Esophagus muscularis mucosa (tissue), 4 donors: Measurements from ENCODE around the gene RRH. TPM values are rescaled to one million over a fixed set of nuclear protein-coding genes. Genes with fewer than 3 reads are reported as not detected.

Source experiments
- DNase-seq: peaks from one replicate; pipeline ENCODE4 v3.0.0-alpha.2; 2017; ENCODE audit errors: extremely low spot score
- H3K27ac ChIP-seq, 4 donors: fragments of 200-600 bp; sonication (generic); replicated peaks in 1 of 4; 1 replicate in 3 of 4; 2 replicates in 1 of 4; pipeline ENCODE4 v1.5.1; 2016 to 2019; ENCODE audit warnings: mild to moderate bottlenecking in 1 of 4
- H3K27me3 ChIP-seq, 4 donors: fragments of 200-600 bp; sonication (generic); one replicate each; pipeline versions ENCODE4 v1.5.1 to v1.6.0; 2016 to 2019
- H3K36me3 ChIP-seq, 4 donors: fragments of 200-600 bp; sonication (generic); one replicate each; pipeline ENCODE4 v1.5.1; 2016 to 2019
- H3K4me1 ChIP-seq, 4 donors: fragments of 200-600 bp; sonication (generic); one replicate each; pipeline ENCODE4 v1.5.1; 2016 to 2019
- H3K4me3 ChIP-seq, 4 donors: fragments of 200-600 bp; sonication (generic); 1 replicate in 2 of 4; 2 replicates in 2 of 4; pipeline ENCODE4 v1.5.1; 2016 to 2019; ENCODE audit warnings: mild to moderate bottlenecking in 4 of 4, moderate library complexity in 1 of 4
- H3K9me3 ChIP-seq, 4 donors: fragments of 200-600 bp; sonication (generic); 1 replicate in 3 of 4; 2 replicates in 1 of 4; pipeline ENCODE4 v1.5.1; 2016 to 2019
- EP300 ChIP-seq: sonication (generic); formaldehyde crosslinking; IDR thresholded peaks from one replicate; pipeline ENCODE4 v1.6.1; 2017; ENCODE audit warnings: antibody characterized with exemption
- POLR2A ChIP-seq: fragments of 450-650 bp; IDR thresholded peaks from one replicate; pipeline ENCODE4 v1.6.1; 2017; ENCODE audit warnings: antibody characterized with exemption, moderate library complexity, mild to moderate bottlenecking, low read depth
- POLR2AphosphoS5 ChIP-seq, 2 donors: sonication (generic); formaldehyde crosslinking; IDR thresholded peaks; one replicate each; pipeline ENCODE4 v1.6.1; 2017; ENCODE audit warnings: antibody characterized with exemption in 2 of 2
- WGBS: methylation state at CpG from one replicate; pipeline ENCODE4 v1.1.5; 2018; 5-methylcytosine and 5-hydroxymethylcytosine counted together
- intact Hi-C: fragments of 100-400 bp; cut with DNase I; formaldehyde crosslinking; loops from one replicate; pipeline ENCODE4 v1.15.1; 2023
- total RNA-seq, 4 donors: library from RNA; depleted of rRNA; stranded (reverse); fragments of >200 nt; gene quantifications; one replicate each; pipeline versions ENCODE4 v1.1.0 to v1.2.1, GENCODE V29; 2016
- TF ChIP-seq, protein P1 (sequence below), 3 experiments: fragments of 200-600 bp in 2 of 3; fragments of 450-650 bp in 1 of 3; sonication (generic) in 2 of 3; IDR thresholded peaks; one replicate each; pipeline ENCODE4 v1.5.1; 2017 to 2019; ENCODE audit warnings: antibody characterized with exemption in 3 of 3, mild to moderate bottlenecking in 2 of 3, moderate library complexity in 1 of 3

The RRH gene
- total RNA-seq, 4 donors from 2014 or later, result not detected

- no peaks in the 10 kb centered on the region for H3K36me3 ChIP-seq
- WGBS, result 78% methylated on average over 2 of the region's 2 CpGs
- no peaks in the 10 kb centered on the region for H3K4me1 ChIP-seq
- no peak overlapping the region for H3K27ac ChIP-seq
- TF ChIP-seq EP300 (no peak), POLR2AphosphoS5 (IDR thresholded peaks at IDR 0.05) (no peak), POLR2A (no peak)
- TF ChIP-seq, protein P1, sequence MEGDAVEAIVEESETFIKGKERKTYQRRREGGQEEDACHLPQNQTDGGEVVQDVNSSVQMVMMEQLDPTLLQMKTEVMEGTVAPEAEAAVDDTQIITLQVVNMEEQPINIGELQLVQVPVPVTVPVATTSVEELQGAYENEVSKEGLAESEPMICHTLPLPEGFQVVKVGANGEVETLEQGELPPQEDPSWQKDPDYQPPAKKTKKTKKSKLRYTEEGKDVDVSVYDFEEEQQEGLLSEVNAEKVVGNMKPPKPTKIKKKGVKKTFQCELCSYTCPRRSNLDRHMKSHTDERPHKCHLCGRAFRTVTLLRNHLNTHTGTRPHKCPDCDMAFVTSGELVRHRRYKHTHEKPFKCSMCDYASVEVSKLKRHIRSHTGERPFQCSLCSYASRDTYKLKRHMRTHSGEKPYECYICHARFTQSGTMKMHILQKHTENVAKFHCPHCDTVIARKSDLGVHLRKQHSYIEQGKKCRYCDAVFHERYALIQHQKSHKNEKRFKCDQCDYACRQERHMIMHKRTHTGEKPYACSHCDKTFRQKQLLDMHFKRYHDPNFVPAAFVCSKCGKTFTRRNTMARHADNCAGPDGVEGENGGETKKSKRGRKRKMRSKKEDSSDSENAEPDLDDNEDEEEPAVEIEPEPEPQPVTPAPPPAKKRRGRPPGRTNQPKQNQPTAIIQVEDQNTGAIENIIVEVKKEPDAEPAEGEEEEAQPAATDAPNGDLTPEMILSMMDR (IDR thresholded peaks at IDR 0.05), result no peak
- H3K4me3 ChIP-seq, result no peak overlapping the region
- DNase-seq, result no peak
- H3K9me3 ChIP-seq, result no peaks in the 10 kb centered on the region
- intact Hi-C loops, result no loop called here
- no peaks in the 10 kb centered on the region for H3K27me3 ChIP-seq
These were observed 49.0 kb downstream of the RRH start for GRCh38 chr4:109876634-109877265.

DNA sequence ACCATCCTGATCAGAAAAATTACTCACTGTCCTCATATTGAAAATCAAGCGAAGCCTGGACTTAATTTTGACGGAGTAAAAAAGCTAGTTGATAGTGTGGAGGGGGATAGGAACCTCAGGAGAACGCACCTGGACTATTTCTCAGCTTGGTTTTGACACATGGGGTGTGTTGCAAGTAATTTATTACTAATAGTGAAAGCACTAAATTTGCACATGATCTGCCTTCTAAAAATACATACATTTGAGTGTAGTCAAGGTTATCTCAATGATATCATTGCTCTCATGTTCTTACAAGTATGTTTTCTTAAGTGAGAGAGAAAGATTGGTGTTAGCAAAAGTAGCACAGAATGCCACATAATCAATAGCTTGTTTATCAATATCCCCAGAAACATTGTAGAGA, 49.6 kb downstream of the RRH start:
- H3K27ac ChIP-seq, result no peak overlapping the region
- no peak overlapping the region for H3K4me3 ChIP-seq
- no peaks in the 10 kb centered on the region for H3K27me3 ChIP-seq
- 53% methylated on average over 3 of the region's 3 CpGs for WGBS
- no peaks in the 10 kb centered on the region for H3K9me3 ChIP-seq
- no peaks in the 10 kb centered on the region for H3K4me1 ChIP-seq
- intact Hi-C loops, result no loop called here
- DNase-seq, result no peak
- TF ChIP-seq POLR2AphosphoS5 (IDR thresholded peaks at IDR 0.05) (no peak), EP300 (no peak), POLR2A (no peak)
- TF ChIP-seq, protein P1 (IDR thresholded peaks at IDR 0.05), result no peak
- H3K36me3 ChIP-seq, result no peaks in the 10 kb centered on the region

DNA sequence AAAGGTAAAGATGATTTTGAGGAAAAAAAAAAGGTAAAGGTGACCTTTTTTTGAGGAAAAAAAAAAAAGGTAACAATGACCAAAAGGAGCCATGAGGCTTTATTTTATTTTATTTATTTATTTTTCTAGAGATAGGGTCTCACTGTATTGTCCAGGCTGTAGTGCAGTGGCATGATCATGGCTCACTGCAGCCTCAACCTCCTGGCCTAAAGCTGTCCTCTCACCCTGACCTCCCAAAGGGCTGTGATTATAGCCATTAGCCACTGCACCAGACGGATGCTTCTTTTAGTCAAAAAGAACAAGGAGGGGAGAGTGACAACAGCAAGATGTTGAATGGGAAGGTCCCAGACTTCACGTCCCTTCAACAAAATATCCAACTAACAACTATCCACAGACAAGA, 50.6 kb downstream of the RRH start:
- Histone ChIP-seq H3K36me3 (no peaks in the 10 kb centered on the region), H3K4me1 (no peaks in the 10 kb centered on the region), H3K27me3 (no peaks in the 10 kb centered on the region), H3K27ac (no peak overlapping the region), H3K4me3 (no peak overlapping the region), H3K9me3 (no peaks in the 10 kb centered on the region)
- TF ChIP-seq POLR2A (no peak), POLR2AphosphoS5 (IDR thresholded peaks at IDR 0.05) (no peak), EP300 (no peak)
- TF ChIP-seq, protein P1 (IDR thresholded peaks at IDR 0.05), result no peak
- no peak for DNase-seq
- intact Hi-C loops, result no loop called here
- 90% methylated on average over 2 of the region's 2 CpGs for WGBS

DNA sequence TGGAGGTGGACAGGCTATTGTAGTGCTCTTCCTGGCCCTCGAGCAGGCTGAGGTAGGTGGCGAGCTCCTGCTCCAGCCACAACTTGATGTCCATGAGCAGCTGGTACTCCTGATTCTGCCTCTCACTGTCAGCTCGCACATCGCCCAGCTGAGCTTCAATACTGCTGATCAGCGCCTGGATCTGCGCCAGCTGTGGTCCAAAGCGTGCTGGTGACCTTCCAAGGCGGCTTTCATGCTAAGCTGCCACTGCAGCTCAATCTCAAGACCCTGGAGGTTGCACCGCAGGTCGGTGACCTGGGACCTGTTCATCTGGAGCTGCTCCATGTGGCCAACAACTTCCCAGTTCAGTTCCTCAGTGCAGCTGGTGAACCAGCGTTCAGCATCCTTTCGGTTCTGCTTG, 51.3 kb downstream of the RRH start:
- intact Hi-C loops, result no loop called here
- 80% methylated on average over 7 of the region's 12 CpGs for WGBS
- TF ChIP-seq POLR2A (no peak), EP300 (no peak), POLR2AphosphoS5 (IDR thresholded peaks at IDR 0.05) (no peak)
- TF ChIP-seq, protein P1 (IDR thresholded peaks at IDR 0.05), result no peak
- Histone ChIP-seq H3K27ac (no peak overlapping the region), H3K9me3 (no peaks in the 10 kb centered on the region), H3K4me1 (no peaks in the 10 kb centered on the region), H3K36me3 (no peaks in the 10 kb centered on the region), H3K27me3 (no peaks in the 10 kb centered on the region), H3K4me3 (no peak overlapping the region)
- DNase-seq, result no peak
